Stimulated activated CD4-positive, alpha-beta T cell treated with anti-CD3 and anti-CD28 coated beads, TNF-alpha, amount 100 ng/mL, for 4 hours (primary cell): Measurements from ENCODE around the gene C1orf21.
"Not testable (repeated sequence)": the region's sequence is repeated elsewhere in the genome, so short reads cannot be mapped to it uniquely, and the experiment has no call there.

Experiments used
- DNase-seq, 3 experiments: peaks; one replicate each; pipeline ENCODE4 v3.0.0-alpha.2; 2020; ENCODE audit warnings: low read depth in 3 of 3

C1orf21 gene, protein sequence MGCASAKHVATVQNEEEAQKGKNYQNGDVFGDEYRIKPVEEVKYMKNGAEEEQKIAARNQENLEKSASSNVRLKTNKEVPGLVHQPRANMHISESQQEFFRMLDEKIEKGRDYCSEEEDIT

DNA sequence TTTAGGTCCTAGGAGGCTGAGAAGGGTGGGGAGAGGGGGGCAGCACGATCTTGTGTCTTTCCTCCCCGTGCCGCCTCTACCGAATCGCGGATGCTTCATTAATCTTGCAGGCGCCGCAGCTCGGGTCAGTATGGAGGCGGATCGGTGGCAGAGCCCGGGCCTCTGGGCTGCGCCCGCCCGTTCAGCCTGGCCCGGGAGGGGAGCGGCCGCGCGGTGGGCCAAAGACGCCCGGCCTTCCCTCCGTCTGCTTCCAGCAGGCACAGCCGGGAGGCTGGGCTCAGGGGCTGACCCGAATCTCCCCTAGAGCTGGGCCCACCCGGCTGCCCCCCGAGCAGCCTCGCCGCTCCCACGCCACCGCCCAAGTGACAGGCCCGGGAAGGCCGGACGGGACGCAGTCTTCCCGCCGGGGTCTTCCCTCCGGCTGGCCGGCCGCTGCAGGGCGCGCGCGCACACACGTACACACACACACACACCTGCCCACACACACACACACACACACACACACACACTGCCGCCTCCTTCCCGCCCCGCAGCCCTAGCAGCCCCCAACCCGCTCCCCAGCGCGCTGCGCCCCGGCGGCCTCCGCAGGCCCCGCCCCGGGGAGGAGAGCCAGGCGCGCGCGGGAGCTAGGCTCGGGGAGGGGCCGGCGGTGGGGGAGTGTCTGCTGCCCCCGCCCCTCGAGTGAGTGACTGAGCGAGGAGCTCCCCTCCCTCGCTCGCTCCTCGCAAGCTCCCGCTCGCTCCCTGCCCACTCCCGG, at the start of gene C1orf21:
Gene C1orf21 (plus strand): TSS at position 718 of the 757 bp plus-strand sequence. CDS start 90,481 bp downstream, outside the sequence.
- DNase-seq: peak; percentile 34 to 50 (median 48)

DNA sequence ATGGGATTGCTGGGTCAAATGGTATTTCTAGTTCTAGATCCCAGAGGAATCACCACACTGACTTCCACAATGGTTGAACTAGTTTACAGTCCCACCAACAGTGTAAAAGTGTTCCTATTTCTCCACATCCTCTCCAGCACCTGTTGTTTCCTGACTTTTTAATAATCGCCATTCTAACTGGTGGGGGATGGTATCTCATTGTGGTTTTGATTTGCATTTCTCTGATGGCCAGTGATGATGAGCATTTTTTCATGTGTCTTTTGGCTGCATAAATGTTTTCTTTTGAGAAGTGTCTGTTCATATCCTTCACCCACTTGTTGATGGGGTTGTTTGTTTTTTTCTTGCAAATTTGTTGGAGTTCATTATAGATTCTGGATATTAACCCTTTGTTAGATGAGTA, 49.0 kb upstream of the C1orf21 start:
- DNase-seq: not testable (repeated sequence)

DNA sequence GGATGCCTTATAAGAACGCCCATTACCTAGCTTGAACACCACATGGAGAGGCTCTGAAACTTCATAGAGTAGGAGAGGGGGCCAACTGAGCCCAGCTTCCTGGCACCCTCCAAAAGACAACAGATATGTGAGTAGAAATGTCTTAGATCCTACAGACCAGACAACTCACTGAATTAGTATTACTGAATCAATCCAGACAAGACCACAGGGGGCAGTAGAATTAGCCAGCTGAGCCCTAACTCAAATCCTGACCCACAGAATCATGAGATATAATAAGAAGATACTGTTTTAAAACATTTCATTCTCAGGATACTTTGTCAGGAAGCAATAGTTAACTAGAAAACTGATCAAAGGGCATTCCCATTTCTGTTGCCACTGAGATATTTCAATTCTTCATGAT, 45.8 kb upstream of the C1orf21 start:
- no peak for DNase-seq

DNA sequence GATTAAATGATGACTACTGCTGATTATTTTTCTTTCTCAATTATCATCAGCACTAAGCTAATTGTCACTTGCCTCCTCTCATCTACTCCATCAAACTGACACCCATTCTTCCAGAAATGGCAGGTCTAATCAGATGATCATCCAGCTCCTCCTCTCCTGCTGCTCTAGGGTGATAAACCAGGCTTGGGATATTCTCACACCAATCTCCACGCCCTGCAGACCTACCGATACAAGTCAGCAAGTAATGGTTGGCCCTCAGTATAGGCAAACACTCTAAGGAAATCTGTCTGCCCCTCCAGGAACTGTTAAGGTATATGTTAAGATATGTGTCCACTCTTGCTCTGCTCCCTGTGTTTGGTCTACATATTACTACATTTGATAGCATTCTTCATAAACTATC, 36.3 kb upstream of the C1orf21 start:
- no peak for DNase-seq

DNA sequence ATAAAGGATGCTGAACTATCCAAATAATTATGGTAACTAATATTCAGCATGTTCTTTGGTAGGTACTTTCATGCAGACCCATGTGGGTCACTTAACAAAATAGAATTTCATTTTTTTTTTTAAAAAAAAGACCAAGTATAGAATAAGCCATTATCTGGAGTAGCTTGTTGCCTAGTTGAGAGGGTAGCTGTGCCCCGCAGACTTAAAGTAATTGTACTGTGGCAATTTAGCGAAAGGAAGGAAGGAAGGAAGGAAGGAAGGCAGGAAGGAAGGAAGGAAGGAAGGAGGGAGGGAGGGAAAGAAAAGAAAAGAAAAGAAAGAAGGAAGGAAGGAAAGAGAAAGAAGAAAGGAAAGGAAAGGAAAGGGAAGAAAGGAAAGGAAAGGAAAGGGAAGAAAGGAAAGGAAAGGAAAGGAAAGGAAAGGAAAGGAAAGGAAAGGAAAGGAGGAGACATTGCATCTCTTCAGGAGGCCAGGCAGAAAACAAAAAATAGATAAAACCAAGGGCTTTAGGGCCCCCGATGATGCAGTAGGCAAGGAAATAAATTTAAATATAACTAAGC, 35.3 kb upstream of the C1orf21 start:
- no peak for DNase-seq

DNA sequence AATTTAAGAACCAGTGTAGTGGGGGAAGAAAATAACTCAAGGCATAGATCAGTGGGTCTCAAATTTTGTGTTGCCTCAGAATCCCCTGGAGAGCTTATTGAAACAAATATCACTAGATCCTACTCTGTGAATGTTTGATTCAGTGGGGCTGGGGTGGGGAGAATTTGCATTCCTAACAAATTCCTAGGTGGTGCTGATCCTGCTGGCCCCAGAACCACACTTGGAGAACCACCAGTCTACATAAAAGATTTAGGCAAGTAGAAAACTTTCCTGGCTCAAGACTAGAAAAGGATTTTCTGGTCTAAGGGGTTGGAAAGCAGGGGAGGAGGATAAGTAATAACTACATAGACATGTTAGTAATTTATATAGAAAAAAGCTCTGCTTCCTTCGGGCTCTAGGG, 34.1 kb upstream of the C1orf21 start:
- no peak for DNase-seq

DNA sequence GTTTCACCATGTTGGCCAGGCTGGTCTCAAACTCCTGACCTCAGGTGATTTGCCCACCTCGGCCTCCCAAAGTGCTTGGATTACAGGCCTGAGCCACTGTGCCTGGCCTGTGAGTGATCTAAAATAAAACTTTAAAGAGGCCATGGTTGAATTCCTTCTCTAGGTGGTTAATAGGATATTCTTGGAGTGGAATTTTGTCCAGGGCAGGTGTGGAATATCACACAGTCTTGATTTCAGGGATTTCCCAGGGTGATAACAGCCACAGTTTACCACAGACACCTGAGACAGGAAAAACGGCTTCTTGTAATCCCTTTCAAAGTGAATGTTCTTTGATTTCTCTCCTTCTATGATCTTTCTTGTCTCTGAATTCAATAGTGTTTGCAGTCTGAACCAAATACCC, 32.1 kb upstream of the C1orf21 start:
- no peak for DNase-seq

DNA sequence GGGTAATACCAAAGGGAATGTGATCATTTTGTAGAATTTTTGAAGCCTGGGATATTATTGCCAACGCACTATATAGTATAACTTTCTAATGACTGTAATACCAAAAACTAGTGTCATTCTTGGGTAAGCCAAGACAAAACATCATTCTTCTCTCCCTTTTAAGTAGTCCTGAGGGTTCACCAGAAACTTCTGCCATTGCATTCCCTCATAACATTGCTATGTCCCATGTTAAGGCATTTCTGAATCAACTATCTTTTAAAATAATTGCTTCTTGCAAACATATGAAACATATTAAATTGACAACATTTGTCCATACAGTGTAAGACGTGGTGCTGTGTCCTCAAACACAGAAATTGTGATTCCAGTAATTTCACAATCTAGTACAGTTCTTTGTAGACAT, 29.9 kb upstream of the C1orf21 start:
- no peak for DNase-seq

DNA sequence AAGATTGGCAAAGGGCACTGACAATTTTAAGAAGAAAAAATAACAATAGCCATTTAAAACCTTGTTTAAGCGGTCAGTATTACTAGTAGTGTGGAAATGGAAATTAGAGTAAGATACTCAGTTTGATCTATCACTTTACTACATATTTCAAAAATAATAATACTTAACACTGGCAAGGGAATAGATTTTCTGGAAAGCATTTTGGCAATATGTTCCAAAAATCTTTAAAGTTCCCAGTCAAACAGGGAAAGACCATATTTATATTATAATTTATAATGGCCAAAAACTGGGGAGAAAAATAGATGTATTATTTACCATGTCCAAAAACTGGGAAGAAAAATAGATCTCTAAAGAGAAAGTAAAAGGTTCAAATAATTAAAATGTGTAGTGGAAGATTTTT, 28.6 kb upstream of the C1orf21 start:
- DNase-seq: no peak

DNA sequence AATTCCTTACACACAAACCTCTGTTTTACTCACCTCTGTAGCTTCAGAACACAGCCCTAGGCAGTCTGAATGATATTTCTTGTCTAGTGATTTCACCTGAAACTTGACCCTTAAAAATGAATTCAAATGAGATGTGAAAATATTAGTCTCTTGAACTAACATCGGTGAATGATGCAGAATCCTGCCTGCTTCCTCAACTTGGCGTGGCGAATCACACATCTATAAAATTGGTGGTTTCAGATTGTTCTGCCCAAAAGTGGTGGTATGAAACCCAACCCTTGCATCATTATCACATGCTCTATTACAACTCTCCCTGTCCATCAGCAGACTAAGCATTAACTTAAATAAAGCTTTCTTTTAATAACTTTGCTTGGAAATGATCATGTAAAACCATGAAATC, 26.9 kb upstream of the C1orf21 start:
- no peak for DNase-seq

DNA sequence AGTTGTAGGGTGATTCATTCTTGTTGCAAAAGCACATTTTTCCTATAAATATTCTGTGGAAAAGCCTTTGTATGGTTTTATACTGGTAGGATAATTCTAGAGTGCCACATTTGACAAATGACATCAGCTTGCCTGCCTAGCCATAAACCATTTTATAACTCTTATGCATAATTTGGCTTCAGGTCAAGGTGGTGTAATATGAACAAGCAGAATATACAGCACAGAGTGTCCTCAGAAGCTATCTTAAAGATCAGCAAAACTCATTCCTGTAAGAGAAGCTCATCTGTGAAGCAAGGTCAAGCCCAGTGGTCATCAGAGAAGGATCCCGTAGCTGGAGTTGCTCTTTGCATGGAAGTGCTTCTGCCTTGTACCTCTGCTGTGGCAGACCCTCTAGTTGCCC, 24.0 kb upstream of the C1orf21 start:
- no peak for DNase-seq

DNA sequence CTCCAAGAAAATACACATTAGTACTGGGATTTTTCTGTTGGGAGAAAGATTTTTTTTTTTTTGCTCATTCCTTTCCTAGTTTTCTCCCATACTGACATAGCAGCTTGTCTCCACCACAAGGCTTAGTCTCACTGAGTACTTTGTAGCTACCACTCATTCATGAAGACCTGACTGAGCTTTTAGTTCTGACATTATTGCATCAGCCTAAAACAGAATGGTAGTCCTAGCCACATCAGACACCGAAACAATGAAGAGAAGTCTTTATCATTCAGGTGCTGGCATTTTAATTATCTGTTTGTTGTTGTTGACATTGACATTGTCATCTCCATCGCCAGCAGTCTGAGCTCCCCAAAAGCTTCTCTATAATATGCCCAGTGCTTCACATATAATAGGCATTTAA, 21.1 kb upstream of the C1orf21 start:
- DNase-seq: no peak

DNA sequence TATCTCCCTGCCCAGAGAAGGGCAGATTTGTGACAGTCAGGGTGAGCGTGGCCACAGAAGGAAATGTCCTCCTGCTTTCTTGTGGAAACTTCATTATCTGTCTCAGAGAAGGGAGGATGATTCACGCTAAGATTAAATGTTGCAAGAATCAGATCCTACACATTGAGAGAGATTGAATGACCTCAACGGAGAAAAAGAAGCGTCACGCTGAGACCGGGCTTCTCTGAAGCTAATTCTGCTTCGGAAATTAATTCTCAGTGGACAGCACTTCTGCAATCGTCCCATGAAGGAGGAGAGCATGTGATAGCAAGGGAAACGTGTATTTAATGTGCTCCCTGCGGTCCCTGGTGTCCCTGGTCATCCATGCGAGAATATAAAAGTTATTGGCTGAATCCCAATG, 19.8 kb upstream of the C1orf21 start:
- DNase-seq: no peak

DNA sequence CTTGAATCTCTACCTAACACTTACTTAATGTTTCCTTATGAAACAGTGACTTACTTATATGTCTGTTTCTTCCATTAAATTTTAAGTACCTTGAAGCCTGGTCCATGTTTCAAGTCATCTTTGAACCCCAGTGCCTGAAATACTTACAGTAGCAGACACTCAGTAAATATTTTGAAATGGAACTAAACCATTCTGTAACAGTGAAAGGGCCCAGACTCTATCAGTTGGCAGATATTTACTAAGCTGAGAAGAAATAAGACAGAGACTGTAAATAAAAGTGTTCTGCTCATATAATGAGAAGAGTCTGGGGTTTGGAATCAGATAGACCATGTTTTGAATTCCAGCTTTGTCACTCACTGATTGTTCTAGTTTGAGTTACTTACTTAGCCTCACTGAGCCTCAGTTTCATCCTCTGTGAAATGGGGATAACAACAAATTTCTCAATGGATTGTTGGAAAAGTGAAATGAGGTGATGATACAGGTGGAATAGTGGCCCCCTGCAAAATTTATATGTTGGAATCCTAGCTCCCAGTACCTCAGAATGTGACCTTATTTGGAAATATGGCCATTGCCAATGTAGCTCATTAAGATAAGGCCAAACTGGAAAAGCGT, 19.3 kb upstream of the C1orf21 start:
- no peak for DNase-seq

DNA sequence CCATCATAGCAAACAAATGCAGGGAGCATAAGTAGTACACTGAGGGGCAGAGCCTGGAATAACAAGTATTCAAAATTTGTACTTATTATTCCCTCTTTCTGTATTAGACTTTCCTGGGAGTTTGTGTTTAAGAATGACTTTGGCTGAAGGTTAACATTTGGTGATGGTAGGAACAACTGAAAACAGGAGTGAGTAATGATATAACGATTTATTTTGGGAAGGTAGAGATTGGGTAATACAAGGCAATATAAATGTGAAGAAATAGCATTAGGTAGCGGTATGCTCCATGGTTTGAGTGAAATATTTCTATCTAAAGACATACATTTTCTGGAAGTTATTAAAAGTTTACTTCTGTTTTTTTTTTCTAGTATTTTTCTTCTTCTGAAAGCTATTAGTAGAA, 18.5 kb upstream of the C1orf21 start:
- no peak for DNase-seq

DNA sequence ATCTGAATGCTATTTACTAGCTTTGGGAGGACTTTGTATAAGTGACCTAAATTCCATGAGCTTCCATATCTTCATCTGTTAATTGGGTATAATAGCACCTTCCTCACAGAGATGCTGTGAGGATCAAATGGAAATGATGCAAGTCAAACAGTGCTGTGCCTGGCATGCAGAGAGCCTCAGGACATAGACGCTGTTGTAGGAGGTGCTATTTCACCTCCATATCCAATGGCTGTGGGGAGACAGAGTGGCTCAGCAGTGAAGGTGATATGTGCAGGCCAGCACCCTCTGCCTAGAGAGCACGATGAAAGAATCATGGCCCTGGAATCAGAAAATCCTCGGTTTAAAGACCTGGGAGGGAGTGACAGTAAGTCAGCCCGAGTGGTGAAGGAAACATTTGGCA, 16.0 kb upstream of the C1orf21 start:
- no peak for DNase-seq

DNA sequence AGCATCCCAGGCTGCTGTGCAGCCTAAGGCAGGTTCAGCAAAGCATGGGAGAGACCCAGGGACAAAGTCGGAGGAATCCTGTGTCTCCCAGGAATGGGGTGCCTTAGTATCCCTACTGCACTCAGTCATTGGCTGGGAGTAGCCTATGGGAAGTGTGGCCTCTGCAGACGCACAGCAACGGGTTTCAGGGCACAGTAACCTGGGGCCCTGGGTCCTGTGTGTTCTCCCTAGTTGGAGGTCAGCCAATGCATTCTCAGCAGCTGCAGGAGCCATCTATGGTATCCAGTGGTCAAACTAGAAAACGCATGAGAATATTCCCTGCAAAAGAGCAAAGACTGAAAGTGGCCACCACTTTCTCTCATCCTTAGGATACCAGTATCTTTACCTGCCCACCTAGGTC, 13.7 kb upstream of the C1orf21 start:
- DNase-seq: no peak

DNA sequence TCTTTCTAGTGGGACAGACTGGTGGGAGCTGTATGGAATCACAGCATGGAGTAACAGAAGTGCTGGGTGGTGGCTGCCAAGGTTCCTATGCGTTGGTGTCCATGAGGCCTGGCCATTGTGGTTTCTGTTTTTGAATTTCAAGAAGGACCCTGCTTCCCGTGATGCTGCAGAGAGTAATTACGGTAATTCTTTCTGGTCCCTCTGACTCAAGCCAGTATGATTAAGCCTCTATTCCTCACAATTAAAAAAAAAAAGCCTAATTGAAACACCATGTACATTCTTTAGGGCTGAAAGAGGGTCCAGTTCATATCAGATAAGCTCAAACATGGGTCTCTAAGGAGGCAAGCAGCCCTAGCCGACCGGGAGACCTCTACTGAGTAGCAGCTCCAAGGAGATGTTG, 10.5 kb upstream of the C1orf21 start:
- no peak for DNase-seq

DNA sequence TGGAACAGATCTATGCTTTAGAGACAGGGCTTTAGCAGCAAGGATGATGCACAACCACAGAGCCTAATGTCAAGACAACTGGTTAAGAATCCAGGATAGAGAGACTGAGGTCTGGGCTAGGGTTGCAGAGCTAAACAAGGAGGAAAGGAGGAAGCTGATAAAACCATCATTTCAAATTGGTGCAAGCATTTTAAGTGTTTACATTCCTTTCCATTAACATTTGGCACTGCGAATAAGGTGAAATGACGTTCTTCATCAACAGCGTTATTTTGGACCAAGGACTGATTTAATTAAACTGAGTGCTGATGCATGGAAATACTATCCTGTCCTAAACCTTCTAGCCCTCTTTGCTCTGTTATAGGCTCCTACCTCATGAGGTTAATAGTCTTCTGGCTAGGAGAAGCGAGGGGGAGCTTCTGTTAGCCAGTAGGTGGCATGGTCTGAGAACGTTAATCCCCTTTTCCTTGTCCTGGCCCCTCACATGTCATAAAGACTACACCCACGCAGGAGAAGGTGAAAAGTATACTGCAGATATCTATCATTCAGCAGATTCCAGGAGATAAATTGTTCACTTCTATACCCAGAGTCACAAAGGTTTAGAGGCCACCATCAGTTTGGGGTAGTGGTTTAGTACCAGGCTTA, 7.6 kb upstream of the C1orf21 start:
- no peak for DNase-seq

DNA sequence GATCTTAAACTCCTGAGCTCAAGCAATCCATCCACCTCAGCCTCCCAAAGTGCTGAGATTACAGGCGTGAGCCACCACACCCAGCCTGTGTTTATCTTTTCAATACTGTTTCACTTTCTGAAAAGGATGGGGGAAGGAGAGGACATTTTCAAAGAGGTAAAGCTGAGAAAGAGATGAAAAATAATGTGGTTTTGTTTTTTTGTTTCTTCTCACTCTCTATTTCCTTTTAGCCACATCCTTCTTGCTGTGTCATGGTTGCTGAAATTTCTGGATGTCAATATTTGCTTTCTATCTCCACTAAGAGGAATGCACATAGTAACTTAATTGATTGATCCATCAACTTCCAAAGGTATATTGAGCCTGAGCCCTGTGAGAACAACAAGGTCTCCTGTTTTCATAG, 6.4 kb upstream of the C1orf21 start:
- DNase-seq: no peak

DNA sequence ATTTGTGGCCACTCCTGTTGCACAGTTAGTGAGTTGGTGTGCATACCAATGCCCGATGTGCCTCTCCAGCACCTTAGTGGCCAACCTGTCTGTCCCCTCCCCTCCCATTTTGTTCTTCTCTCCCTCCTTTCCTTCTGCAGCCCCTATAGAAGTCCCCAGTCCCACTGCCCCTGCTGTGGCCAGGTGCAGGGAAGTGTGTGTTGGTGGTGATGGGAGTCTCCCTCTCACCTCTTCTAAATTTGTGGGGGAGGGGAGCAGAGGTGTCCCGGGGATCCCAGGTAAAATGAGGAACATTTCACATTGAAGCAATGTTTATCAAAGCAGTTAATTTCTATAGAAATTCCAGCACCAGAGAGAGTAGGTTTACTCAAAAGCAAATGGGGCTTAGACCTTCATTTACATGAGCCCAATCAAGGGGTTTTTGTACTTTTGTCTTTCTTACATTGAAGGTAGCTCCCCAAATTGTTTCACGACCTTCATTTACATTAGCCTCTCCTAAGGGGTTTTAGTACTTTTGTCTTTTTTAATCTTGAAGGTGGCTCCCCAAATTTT, 3.0 kb upstream of the C1orf21 start:
- DNase-seq: no peak

DNA sequence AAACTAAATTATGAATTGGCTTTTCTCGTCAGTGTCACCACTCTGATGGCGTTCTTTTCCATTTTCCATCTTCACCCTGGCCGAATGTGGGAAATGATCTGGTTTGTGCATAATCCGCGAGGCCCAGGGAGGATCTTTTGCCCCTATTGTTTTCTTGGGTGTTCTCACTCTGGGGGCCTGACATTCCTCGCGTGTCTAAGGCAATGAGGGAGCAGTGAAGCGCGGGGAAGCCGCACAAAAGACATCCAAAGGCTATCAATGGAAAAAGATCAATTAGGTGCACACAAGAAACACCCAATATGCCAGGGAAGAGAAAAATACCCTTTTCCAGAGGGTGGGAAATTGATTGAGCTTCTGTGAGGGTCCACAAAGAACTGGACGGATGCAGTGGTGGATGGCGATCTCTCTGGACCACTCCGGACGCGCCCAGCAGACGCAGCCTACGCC, 941 bp upstream of the C1orf21 start:
- DNase-seq: no peak
